Esophagus muscularis mucosa (tissue), 4 donors: ENCODE data around the gene CCDC83.

Experiments
- CTCF ChIP-seq, 3 experiments: fragments of 200-600 bp in 2 of 3; fragments of 450-650 bp in 1 of 3; sonication (generic) in 2 of 3; IDR thresholded peaks; one replicate each; pipeline ENCODE4 v1.5.1; 2017 to 2019; ENCODE audit warnings: antibody characterized with exemption in 3 of 3, mild to moderate bottlenecking in 2 of 3, moderate library complexity in 1 of 3
- EP300 ChIP-seq: sonication (generic); formaldehyde crosslinking; IDR thresholded peaks from one replicate; pipeline ENCODE4 v1.6.1; 2017; ENCODE audit warnings: antibody characterized with exemption
- POLR2A ChIP-seq: fragments of 450-650 bp; IDR thresholded peaks from one replicate; pipeline ENCODE4 v1.6.1; 2017; ENCODE audit warnings: antibody characterized with exemption, moderate library complexity, mild to moderate bottlenecking, low read depth
- POLR2AphosphoS5 ChIP-seq, 2 donors: sonication (generic); formaldehyde crosslinking; IDR thresholded peaks; one replicate each; pipeline ENCODE4 v1.6.1; 2017; ENCODE audit warnings: antibody characterized with exemption in 2 of 2

GRCh38 chr11:85896876-85897275 is 41.7 kb downstream of the CCDC83 start:
- TF ChIP-seq POLR2A (no peak), POLR2AphosphoS5 (IDR thresholded peaks at IDR 0.05) (no peak), CTCF (IDR thresholded peaks at IDR 0.05) (no peak), EP300 (no peak)
